Stimulated activated CD8-positive, alpha-beta memory T cell treated with anti-CD3 and anti-CD28 coated beads, Interleukin-4, amount 100 ng/mL, for 1 hour (primary cell): Measurements from ENCODE around the gene BBS9.

Experiments used
- DNase-seq, 2 donors: peaks; one replicate each; pipeline ENCODE4 v3.0.0-alpha.2; 2020; ENCODE audit warnings: low read depth in 2 of 2, low spot score in 1 of 2

BBS9 gene

GRCh38 chr7:33127085-33127484 is 2.3 kb upstream of the BBS9 start:
- DNase-seq = no peak

- DNase-seq = no peak
Observed at GRCh38 chr7:33128631-33128989, 754 bp upstream of the BBS9 start.

GRCh38 chr7:33129806-33130153 is 416 bp downstream of the BBS9 start:
- no peak for DNase-seq

- no peak for DNase-seq
Observed at GRCh38 chr7:33130184-33130583, 820 bp downstream of the BBS9 start.

- DNase-seq = no peak
Observed at GRCh38 chr7:33137103-33137502, 7.7 kb downstream of the BBS9 start.

GRCh38 chr7:33142585-33142984 is 13.2 kb downstream of the BBS9 start:
- DNase-seq = no peak

- no peak for DNase-seq
Observed at GRCh38 chr7:33143996-33144718, 14.8 kb downstream of the BBS9 start.

GRCh38 chr7:33145156-33145555 is 15.8 kb downstream of the BBS9 start:
- no peak for DNase-seq

GRCh38 chr7:33152087-33152486 is 22.7 kb downstream of the BBS9 start:
- no peak for DNase-seq

GRCh38 chr7:33155811-33156210 is 26.4 kb downstream of the BBS9 start:
- DNase-seq = no peak

GRCh38 chr7:33156441-33156840 is 27.1 kb downstream of the BBS9 start:
- no peak for DNase-seq

GRCh38 chr7:33157311-33157710 is 27.9 kb downstream of the BBS9 start:
- no peak for DNase-seq

- DNase-seq = no peak
Observed at GRCh38 chr7:33157781-33158180, 28.4 kb downstream of the BBS9 start.

GRCh38 chr7:33177876-33178275 is 48.5 kb downstream of the BBS9 start:
- DNase-seq = no peak

- DNase-seq = no peak
Observed at GRCh38 chr7:33179519-33179918, 50.2 kb downstream of the BBS9 start.

GRCh38 chr7:33183504-33183903 is 54.1 kb downstream of the BBS9 start:
- DNase-seq = no peak

GRCh38 chr7:33184828-33185227 is 55.5 kb downstream of the BBS9 start:
- DNase-seq = no peak

GRCh38 chr7:33185786-33186185 is 56.4 kb downstream of the BBS9 start:
- DNase-seq = no peak

- DNase-seq = no peak
Observed at GRCh38 chr7:33186192-33186591, 56.8 kb downstream of the BBS9 start.

- DNase-seq = no peak
Observed at GRCh38 chr7:33190688-33191304, 61.4 kb downstream of the BBS9 start.

- DNase-seq = no peak
Observed at GRCh38 chr7:33191340-33191739, 62.0 kb downstream of the BBS9 start.

- DNase-seq = no peak
Observed at GRCh38 chr7:33192695-33193291, 63.4 kb downstream of the BBS9 start.
